Brain pericyte (primary cell): ENCODE results near the gene ATP7B.

Experiments
- DNase-seq: peaks from one replicate; pipeline ENCODE4 v3.0.0-alpha.2; 2012; ENCODE audit warnings: low read depth, low spot score

ATP7B gene

DNA sequence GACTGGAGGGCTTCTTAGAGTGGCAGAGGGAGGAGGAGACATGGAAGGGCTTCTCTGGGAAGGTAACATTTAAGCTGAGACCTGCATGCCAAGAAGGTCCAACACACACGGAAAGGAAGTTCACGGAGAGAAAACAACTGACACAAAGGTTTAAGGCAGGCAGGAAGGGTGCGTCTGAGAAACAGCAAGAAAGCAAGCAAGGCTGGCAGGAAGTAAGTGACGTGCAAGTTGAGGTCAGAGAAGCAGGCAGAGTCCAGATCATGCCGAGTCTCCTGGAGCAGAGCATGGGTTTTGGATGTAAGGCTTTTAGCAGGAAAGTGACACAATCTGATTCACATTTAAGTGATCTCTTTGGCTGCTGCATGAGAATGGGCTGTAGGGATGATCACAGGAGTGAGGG lies 60.5 kb downstream of the ATP7B start:
- no peak for DNase-seq

GRCh38 chr13:51946163-51946669 lies 65.0 kb downstream of the ATP7B start:
- no peak for DNase-seq

DNA sequence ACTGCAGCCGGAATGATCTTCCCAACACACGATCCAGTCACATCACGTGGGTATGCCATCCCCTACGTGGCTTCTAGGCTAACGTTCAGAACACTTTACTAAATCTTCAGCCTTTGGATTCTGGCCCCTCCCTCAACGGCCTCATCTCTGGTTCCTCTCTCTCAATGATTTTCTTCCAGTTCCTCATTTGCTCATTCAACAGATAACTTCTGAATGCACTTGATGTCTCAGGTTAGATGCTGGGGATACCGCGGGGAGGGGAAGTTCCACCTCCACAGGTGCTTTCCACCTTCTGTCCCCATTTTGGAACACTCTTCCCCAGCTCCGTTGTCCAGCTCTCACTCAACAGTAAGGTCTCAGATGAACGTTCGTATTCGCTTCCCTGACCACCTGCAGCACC lies 66.1 kb downstream of the ATP7B start:
- DNase-seq: no peak

DNA sequence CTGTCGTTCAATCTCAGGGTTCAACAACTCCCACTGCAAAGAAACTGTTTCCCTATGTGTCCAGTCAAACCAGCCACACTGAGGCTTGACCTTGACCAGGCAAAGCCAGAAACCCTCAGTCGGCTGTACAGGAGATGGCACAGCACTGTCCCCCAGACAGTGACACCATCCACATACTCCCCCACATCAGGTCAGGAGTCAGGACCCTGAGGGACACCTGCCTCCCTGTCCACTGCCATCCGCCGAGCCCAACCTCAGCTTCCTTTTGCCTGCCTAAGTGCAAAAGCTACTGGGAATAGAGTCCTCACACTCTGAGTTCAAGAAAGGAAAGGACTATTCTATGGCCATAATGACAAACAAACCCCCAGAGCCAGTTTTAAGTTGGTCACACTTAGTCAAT lies 66.8 kb downstream of the ATP7B start:
- no peak for DNase-seq

GRCh38 chr13:51943721-51944120 lies 67.5 kb downstream of the ATP7B start:
- DNase-seq: no peak

- DNase-seq: no peak
Measured at GRCh38 chr13:51942189-51942588, 69.1 kb downstream of the ATP7B start.

GRCh38 chr13:51938454-51938853 lies 72.8 kb downstream of the ATP7B start:
- no peak for DNase-seq

- DNase-seq: no peak
Measured at GRCh38 chr13:51937320-51938290, 73.6 kb downstream of the ATP7B start.

DNA sequence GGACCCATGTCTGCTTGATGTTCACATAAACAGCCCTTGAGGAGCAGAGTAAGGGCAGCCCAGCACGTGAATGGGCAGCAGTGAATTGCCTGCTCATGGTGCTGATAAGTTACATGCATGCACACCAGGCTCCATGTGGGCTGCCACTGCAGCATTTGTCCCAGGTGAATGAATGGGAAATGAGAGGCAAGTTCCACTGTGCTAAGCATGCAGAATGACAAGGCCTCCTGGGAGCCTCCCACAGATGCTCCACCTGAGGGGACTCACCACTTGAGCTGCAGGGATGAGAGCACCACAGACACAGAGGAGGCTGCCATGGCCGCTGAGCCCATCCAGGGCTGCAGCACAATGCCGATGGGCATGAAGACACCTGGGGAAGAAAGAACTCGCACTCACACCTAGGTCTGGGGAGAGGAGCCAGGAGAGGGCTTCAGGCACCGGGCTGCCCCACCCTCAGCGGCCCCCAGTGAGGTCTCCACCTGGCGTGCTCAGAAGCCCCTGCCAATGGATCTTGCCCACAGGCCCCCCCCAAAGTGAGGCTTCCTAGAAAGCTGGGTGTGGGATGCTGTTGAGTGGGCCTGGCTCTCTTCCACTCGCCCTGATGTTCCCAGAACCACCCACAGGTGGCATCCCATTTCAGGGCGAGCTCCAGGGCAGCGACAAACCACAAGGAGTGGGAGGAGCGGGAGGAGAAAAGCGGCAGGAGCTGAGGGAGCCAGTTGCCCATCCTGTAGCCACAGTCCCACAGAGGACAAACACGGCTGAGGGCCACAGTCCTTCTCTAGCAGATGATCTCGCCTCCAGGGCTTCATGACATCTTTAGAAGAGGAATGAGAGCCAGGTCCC lies 75.7 kb downstream of the ATP7B start:
- DNase-seq: no peak

DNA sequence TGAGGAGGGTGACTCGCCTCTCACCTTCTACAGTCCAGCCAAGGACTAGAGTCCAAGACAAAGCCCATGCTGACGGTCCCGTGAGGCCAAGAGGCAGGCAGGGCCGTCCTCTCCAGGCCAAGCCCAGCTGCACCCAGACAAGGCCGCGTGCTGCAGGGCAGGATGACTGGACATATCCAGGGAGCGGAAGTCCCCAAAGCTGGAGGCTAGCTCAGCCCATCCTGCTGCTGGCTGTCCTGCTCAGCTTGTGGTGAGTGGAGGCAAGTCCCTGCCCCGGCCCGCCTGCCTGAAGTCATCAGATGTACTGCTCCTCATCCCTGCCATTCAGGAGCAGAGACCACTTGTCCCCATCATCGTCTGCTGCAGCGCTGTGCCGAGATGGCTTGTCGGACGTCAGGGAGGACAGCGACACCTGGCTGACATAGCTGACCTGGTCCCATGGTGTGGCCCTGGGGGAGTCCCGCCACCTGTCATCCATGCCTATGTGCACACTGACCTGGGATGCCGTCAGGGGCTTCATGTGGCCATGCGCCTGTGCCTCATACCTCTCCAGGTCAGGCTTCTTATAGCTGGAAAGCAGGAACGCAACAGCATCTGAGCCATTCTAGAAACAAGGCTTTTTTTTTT lies 76.7 kb downstream of the ATP7B start:
- DNase-seq: no peak

DNA sequence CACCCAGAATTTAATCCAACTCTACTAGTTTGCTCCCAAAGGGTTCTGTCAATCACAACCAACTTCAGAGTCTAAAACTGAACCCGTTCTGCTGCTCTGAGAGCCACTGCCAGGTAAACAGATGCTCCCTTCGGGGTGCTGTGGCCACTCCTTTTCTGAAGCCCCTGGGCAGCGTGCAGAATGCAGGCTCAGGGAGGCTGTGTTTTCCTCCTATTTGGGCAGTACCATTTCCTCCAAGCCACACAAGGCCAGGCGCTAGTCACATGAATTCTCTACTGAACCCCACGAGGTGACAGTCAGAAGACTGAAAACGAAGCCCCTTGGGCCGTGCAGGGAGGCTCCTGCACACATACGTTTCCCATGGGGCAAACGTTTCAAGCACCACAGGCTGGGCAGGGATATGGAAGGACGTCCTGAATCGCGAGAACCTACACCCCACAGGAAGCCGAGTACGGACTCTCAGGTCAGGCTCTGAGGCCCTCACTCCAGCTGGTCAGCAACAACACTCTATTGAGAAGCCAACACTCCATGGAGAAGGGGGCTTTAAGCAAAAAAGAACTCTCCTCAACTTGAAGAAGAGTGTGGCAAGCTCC lies 77.7 kb downstream of the ATP7B start:
- no peak for DNase-seq

DNA sequence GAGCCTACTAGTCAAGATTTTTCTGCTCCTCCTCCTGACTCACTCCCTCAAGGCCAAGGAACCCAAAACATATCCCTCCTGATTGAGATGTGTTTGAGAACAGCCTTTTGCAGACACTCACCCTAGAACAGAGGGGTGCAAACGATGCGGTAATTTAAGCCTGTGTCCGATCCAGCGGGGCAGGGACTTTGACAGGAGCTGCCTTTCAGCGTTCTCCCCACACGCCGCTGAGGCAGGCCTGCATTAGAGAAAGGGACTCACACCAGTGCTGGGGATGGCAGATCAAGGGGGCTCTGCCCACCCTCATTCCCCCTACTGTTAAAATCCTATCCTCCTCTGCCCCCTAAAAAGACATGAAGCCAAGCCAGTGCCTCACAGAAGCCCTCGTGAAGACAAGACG lies 79.0 kb downstream of the ATP7B start:
- no peak for DNase-seq

DNA sequence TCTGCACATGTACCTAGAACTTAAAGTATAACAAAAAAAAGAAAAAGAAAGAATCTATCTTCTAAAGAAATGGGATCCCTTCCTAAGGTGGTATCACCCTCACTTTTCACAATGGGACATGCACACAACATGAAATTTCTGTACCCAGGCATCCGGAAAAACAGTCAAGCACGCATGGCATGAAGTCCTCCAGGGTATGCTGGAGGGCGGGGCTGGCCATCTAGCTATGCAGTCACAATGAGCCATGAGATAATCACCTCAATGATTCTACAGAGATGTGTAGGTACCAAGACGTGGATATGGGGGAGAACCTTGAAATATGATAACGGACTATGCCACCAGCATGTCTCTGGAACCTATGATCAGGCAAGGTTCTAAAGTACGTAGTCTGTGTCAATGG lies 79.6 kb downstream of the ATP7B start:
- no peak for DNase-seq

GRCh38 chr13:51929699-51930098 lies 81.6 kb downstream of the ATP7B start:
- DNase-seq: no peak

- DNase-seq: no peak
Measured at GRCh38 chr13:51928231-51928630, 83.0 kb downstream of the ATP7B start.

DNA sequence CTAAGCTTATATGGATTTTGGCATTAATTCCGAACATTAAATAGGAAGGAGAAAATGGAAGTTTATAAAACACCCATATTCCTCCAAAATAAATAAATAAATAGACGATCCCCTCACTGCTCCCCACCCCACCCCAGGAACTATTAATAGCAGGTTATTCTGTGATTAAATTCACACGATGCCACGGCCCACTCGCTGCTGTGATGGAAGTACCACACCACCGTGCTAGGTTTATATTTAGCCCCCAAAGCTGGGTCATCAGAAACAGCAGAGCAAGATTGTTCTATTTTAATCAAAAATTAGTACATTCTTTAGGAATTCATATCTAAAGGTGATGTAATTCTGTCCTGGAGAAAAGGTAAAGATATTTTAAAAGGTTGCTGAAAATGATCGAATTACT lies 84.1 kb downstream of the ATP7B start:
- DNase-seq: no peak

- no peak for DNase-seq
Measured at GRCh38 chr13:51926528-51926885, 84.7 kb downstream of the ATP7B start.

- DNase-seq: no peak
Measured at GRCh38 chr13:51925865-51926527, 85.3 kb downstream of the ATP7B start.

DNA sequence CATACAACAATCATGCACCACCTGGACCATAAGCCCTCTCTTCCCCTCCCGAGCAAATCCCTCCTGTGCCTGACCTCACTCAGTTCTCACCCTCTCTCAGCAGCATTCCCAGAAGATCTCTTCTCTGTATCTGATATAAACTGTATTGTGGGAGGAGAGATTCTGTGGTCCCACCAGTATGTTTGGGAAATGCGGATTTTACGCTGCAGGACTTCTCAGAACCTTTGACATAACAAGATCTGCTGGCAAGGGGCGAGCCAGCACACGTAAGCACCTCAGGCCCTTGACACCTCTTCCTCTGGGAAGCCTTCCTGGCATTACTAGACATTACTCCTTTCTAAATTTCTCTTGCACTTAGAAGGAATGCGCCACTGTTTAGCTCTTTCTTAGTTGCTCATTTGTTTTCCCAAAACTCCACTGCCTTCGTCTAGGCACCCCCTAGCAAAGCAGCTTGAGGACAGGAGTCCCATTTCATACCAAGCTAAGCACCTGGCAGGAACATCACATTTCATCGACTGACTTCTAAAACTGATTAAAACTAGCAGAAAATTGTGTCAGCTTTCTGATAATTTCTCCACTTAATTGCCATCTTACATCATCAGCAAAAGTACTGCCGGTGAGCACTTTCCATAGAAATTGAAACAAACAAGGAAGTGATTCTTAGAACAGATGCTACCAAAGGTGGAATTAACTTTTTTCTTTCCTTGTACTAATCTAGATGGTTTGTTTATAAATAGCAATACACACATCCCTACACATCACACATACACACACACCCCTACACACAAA lies 86.3 kb downstream of the ATP7B start:
- no peak for DNase-seq

DNA sequence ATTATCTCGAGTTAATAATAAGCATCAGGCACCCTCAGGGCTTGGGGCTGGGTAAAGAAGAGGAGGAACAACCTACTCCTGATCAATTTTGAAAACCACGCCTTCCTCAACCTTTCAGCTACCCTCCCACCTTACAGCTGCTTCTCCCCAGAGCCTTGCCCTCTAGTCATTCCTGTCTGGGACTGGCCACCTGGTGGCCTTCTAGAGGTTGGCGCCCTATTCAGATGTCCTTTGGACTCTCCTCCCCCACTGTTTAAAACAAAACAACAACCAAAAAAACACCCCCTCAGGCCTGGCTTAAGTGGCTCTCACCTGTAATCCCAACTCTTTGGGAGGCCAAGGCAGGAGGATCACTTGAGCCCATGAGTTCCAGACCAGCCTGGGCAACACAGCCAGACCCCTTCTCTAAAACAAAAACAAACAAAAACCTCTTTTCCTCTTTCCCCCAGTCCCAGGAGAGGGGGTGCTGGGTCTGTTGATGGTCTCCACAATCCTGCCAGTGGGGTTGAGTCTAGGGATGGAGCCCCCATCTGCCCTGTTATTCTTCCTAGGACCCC lies 87.2 kb downstream of the ATP7B start:
- no peak for DNase-seq
